Fibroblast of skin of right quadriceps (primary cell): Measurements from ENCODE around the gene COQ8B.

ENCODE experiments used
- DNase-seq: peaks from one replicate; pipeline ENCODE4 v3.0.0-alpha.2; 2013

Gene COQ8B

GRCh38 chr19:40717325-40717879 is 716 bp upstream of the COQ8B start:
- DNase-seq: no peak

DNA sequence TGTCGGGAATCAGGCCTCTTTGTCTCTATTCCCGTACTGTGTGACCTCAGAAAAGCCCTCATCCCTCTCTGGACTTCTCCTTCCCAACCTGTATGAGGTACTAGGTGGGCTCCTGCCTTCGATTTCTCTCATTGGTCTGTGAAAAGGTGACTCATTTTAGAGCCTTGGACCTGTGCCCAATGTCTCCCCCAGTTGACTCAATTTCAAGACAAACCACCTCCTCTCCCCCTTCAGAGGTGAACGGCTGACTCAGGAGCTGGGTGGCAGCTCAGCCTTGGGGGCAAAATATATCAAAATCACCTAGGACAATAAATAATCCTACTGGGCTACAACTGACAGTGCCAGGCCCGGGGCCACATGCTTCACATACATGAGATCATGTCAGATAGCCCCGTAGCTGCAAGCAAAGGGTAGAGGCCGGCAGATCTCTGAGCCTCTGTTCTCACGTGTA is 630 bp downstream of the COQ8B start:
- DNase-seq: no peak

DNA sequence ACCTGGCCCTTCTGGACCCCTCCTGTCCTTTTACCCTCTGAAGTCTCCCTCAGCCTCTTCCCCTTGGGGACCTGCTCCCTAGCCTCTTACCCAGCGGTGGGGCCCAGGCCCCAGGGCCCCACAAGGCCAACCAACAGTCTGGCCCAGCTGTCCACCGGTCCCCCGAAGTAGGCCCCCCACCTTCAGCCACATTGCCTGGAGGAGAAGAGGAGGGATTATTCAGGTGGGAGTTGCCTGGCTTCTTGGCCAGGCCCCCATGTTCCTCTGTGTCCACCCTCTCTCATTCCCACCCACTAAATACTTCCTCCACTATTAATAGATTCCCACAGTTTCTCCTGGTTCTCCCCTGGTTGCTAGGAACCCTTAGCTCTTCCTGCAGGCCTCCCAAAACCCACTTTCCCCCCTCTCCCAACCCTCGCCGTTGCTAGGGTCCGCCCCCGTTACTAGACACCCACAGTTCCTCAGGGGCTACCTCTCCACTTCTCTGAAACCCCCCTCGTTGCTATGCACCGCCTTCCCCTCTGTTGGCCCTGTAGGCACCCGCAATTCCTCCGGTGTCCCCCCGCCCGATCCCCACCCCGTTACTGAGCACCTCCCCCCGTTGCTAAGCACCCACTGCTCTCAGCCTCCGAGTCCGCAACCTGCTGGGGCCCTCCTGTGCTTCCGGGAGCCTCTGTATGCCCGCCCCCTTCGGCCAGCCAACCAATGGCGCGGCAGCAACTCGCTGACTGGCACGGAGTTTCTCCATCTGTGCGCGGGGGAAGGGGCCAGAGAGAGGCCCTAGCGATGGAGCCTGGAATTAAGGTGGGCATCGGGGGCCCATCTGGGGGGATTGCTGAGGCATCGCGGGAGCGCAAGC is 2.0 kb downstream of the COQ8B start:
- DNase-seq: peak; percentile 93

DNA sequence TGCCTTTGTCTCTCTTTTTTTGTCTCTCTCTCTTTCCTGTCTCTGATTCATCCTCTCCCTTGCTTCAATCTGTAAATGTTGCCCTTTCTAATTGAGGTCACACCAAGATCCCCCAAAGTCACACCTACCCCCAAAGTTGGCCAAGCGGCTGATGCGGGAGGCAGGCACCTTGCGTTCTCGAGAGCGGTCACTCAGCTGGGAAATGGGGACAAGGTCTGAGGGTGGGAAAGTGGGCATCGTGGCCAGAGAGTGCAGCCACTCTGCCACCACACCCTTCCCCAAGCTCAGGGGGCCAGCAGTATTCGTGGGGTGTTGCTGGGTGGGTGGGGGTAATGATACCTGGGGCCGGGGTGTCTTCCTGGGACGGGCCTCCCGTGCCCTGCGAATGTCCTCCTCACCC is 2.7 kb downstream of the COQ8B start:
- DNase-seq: no peak

GRCh38 chr19:40709817-40710216 is 6.9 kb downstream of the COQ8B start:
- no peak for DNase-seq

DNA sequence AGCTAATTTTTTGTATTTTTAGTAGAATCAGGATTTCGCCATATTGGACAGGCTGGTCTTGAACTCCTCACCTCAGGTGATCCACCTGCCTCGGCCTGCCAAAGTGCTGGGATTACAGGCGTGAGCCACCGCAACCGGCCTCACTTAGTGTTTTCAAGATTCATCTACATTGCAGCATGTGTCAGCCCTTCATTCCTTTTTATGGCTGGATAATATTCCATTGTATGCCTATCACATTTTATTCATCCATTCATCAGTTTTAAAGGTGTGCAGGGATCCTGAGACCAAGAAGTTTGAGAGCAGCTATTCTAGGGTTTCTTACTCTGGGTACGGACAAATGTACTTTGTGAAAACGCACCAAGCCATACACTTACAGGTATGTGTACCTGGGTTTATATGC is 9.1 kb downstream of the COQ8B start:
- no peak for DNase-seq

DNA sequence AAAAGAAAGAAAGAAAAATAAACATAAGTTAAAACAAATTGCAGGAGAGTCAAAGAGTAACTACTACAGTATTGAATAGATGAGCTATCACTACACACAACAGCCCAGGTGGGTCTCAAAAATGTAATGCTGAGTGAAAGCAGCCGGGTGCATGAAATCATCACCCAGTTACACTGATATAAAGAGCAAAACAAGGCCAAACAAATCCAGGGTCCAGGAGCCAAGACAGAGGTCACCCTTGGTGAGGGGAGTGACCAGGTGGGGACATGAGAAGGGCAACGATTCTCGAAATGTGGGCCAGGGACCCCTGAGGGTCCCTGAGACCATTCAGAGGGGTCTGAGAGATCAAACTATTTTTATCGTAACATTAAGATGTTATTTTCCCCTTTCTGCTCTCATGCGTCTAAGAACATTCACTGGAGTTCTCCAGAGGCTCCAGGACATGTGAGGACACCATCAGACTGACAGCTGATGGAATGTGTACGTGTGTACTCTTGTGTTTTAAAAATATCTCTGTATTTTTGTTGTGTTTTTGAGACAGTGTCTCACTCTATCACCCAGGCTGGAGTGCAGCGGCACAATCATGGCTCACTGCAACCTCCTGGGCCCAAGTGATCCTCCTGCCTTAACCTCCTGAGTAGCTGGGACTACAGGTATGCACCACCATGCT is 10.6 kb downstream of the COQ8B start:
- no peak for DNase-seq

DNA sequence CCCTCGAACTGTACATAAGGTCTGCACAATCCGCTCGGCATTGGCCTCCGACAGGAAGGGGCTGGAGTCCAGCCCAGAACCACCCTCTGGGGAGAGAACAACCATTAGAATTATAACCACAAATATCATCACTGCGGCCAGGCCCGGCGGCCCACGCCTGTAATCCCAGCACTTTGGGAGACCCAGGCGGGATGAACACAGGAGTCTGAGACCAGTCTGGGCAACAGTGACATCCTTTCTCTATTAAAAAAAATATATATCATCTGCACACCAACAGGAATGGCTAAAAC is 11.4 kb downstream of the COQ8B start:
- DNase-seq: no peak

GRCh38 chr19:40704491-40705361 is 12.0 kb downstream of the COQ8B start:
- DNase-seq: no peak

DNA sequence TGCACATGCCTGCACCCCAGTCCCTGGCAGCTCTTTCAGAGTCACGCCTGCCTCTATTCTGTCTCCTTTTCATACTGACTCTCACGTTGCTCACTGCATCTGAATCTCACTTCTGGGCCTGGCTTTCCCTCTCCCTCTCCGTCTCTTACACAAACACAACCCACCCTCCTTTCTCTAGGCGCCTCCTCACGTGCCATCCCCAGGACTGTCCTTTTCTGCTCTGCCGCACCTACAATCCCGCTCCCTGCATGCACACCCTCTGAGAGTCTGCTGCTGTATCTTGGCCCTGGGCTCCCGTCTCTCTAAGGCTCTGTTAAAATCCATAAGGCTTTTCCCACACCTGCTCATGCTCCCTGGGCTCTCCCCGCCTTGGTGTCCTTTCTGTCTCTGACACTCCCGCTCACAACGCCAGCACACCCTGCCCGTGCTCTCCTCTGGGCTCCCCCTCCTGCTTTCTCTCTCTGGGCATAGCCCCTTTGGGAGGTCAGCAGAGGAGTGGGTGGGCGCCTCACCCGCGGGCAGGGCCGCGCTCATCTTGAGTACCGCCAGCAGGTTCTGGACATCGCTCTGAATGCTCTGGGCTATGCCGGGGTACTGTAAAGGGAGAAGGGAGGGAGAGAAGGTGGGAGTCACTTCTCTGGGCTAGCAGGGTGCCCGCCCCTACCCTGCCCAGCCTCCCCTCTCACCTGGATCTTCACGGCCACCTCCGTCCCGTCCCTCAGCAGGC is 13.5 kb downstream of the COQ8B start:
- no peak for DNase-seq

DNA sequence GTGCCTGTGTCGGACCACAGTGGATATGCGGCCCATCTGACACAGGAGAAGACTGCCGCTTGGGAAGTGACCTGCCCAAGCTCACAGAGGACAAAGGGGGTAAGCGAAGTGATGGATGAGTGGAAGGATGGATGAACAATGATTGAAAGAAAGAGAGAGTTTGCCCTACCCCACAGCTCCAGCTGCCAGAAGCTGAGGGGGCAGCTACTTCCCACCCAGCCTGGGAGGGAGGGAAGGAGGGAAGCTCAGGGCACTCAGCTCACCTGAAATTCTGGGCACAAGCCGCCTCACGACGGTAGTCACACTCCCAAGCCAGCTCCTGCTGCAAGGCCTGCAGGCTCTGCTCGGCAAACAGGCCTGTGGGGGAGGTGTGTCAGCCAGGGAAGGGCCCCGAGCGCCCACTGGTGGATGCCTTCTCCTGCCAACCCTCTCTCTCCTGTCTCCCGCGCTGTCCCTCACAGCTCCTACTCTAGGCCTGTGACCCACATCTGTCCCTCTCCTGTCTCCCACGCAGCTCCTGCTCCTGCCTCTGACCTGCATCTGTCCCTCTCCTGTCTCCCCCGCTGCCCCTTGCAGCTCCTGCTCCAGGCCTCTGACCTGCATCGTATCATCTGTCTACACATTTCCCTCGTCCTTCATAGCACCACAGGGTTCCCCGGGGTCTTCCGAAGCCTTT is 14.2 kb downstream of the COQ8B start:
- DNase-seq: peak; percentile 20

DNA sequence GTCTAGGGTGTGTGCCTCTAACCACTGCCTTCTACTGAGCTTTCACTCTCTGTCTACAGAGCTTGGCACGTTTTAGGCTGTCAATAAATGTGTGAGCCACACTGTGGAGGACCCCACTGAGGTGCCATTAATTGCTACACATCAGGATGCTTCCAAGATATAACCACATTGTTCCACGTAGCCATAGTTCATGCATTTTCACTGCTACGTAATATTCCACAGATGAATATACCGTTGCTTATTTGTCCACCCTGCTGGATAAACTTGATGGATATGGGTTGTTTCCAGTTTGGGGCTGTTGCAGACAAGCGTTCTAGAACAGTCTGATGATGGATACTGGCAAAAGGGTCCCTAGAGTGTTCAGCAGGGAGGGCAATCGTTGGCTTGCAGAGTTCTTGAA is 14.9 kb downstream of the COQ8B start:
- no peak for DNase-seq

DNA sequence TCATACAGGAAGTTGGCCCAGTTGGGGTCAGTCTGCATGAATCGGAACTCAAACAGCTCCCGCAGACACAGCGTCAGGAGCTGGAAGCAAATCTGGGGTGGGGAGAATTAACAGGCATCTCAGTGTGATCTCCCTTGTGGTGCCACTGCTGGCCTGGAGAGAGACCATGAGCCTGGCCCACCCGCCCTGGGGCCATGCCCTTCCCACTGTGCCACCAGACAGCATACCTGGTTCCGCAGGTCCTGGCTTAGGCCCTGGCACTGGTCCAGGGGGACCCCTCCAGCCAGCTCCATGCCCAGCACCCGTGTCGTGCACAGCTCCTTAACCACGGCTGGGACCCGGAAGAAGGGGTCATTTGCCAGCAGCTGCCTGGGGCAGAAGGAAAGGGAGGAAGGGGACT is 16.6 kb downstream of the COQ8B start:
- DNase-seq: no peak

GRCh38 chr19:40697007-40697406 is 19.7 kb downstream of the COQ8B start:
- no peak for DNase-seq

DNA sequence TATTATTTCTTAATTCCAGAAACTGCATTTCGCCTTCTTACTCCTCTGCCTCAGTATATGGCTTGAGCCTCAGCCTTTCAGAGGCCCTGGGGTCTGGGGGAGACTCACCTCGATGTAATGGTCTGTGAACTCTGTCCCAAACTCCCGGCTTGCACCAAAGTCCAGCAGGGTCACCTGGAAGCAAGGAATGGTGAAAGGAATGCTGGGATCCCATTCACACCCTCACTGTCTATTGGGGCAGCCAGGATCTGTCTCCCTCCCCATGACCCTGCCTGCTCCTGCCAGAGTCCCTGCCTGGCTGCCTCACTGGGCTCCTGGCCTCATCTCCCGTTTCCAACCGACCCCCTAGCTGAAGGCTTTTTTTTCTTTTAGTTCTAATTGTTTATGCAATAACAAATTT is 20.8 kb downstream of the COQ8B start:
- no peak for DNase-seq

DNA sequence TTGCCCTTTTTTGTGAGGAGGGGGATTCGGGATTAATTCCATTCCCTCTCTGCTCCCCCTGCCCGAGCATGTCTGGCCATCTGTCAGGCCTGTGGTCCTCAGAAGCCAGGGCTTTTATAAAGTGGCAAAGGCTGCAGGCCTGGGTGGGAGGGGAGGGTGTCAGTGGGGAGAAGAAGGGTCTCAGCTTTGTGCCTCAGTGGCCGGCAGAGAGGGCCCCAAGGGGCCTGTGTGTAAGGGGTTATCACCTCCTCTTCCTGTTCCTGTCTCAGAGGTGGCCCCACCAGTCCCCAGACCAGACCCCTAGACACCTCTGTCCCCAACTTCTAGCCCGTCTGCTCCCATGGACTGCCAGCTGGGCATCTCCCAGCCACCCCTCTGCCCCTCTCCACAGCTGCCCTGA is 22.8 kb downstream of the COQ8B start:
- DNase-seq: no peak

GRCh38 chr19:40693150-40693788 is 23.4 kb downstream of the COQ8B start:
- no peak for DNase-seq

DNA sequence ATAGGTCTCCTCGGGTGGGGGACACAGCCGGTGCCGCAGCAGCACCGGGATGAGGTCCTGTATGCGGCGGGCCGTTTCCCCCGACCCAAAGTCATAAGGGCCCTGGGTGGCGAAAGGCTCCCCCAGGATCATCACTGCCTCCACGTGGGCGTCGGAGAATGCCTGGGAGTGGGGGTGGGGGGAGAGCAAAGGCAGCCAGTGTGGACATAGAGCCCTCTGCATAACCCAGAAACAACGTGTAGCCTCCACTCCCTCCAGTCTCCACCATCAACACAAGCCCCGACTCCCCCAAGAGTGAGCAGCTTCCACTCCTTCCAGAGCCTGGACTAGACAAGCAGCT is 24.5 kb downstream of the COQ8B start:
- DNase-seq: no peak

GRCh38 chr19:40691421-40692211 is 25.1 kb downstream of the COQ8B start:
- peak; percentile 14 for DNase-seq

GRCh38 chr19:40690693-40691420 is 25.8 kb downstream of the COQ8B start:
- peak; percentile 91 for DNase-seq
